ENCODE data around the gene MAPK8IP3. TPM values are rescaled to one million over a fixed set of nuclear protein-coding genes. Genes with fewer than 3 reads are reported as not detected.

The MAPK8IP3 gene
- total and polyA plus RNA-seq, 9 of the 15 experiments (the other 6 are each of a cell fraction or from before 2014, with no cell fraction given): 0.17 to 58.7 (median 16.7) TPM

DNA sequence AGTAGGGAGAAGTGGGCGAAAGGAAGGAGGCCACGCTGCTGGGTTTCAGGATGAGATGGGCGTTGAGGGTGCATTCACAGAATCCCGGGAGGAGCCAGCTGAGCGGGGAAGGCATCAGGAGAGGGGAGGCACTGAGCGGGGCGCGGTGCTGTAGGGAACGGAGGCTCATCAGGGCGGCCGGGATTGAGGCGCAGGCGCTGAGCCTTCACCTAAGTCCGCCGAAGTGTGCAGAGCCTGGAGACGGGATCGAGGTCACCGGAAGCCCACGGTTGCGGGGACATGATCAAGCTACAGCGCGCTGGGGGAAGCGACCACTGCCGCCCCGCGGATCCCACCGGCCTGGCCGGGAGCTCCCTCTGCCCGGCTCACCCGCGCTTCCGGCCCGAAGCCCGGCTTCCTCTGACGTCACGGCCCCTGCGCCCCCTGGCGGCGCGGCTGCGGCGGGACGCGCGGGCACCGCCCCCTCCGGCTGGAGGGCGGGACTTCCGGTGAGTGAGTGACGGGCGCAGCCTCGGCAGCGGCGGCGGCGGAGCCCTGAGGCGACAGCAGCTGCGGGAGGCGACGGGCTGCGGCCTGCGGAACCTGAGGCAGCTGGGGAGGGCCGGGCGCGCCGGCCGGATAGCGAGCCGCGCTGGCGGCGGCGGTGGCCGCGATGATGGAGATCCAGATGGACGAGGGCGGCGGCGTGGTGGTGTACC, at the start of gene MAPK8IP3 (continued):
- TF ChIP-seq, protein P1, sequence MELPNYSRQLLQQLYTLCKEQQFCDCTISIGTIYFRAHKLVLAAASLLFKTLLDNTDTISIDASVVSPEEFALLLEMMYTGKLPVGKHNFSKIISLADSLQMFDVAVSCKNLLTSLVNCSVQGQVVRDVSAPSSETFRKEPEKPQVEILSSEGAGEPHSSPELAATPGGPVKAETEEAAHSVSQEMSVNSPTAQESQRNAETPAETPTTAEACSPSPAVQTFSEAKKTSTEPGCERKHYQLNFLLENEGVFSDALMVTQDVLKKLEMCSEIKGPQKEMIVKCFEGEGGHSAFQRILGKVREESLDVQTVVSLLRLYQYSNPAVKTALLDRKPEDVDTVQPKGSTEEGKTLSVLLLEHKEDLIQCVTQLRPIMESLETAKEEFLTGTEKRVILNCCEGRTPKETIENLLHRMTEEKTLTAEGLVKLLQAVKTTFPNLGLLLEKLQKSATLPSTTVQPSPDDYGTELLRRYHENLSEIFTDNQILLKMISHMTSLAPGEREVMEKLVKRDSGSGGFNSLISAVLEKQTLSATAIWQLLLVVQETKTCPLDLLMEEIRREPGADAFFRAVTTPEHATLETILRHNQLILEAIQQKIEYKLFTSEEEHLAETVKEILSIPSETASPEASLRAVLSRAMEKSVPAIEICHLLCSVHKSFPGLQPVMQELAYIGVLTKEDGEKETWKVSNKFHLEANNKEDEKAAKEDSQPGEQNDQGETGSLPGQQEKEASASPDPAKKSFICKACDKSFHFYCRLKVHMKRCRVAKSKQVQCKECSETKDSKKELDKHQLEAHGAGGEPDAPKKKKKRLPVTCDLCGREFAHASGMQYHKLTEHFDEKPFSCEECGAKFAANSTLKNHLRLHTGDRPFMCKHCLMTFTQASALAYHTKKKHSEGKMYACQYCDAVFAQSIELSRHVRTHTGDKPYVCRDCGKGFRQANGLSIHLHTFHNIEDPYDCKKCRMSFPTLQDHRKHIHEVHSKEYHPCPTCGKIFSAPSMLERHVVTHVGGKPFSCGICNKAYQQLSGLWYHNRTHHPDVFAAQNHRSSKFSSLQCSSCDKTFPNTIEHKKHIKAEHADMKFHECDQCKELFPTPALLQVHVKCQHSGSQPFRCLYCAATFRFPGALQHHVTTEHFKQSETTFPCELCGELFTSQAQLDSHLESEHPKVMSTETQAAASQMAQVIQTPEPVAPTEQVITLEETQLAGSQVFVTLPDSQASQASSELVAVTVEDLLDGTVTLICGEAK (IDR thresholded peaks at IDR 0.05): peak; percentile 95
- TF ChIP-seq, protein P1 (CRISPR knock-in tag; IDR thresholded peaks at IDR 0.05): no peak
- TF ChIP-seq, protein P2, sequence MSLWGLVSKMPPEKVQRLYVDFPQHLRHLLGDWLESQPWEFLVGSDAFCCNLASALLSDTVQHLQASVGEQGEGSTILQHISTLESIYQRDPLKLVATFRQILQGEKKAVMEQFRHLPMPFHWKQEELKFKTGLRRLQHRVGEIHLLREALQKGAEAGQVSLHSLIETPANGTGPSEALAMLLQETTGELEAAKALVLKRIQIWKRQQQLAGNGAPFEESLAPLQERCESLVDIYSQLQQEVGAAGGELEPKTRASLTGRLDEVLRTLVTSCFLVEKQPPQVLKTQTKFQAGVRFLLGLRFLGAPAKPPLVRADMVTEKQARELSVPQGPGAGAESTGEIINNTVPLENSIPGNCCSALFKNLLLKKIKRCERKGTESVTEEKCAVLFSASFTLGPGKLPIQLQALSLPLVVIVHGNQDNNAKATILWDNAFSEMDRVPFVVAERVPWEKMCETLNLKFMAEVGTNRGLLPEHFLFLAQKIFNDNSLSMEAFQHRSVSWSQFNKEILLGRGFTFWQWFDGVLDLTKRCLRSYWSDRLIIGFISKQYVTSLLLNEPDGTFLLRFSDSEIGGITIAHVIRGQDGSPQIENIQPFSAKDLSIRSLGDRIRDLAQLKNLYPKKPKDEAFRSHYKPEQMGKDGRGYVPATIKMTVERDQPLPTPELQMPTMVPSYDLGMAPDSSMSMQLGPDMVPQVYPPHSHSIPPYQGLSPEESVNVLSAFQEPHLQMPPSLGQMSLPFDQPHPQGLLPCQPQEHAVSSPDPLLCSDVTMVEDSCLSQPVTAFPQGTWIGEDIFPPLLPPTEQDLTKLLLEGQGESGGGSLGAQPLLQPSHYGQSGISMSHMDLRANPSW (CRISPR knock-in tag; IDR thresholded peaks at IDR 0.05): no peak
- TF ChIP-seq SMARCC2 (IDR thresholded peaks at IDR 0.05; ENCODE audit: low read depth) (peak; percentile 4; the same call in 1 of the 2 replicates), RUNX1 (IDR thresholded peaks at IDR 0.05; ENCODE audit: low read depth) (no peak), RBM22 (IDR thresholded peaks at IDR 0.05; ENCODE audit: low read depth, low read length, poor library complexity, severe bottlenecking) (peak; percentile 76), TARDBP (IDR thresholded peaks at IDR 0.05) (peak; percentile 81; the same call in 1 of the 2 replicates), POLR2H (tag; IDR thresholded peaks at IDR 0.05; ENCODE audit: low read depth) (peak; percentile 72), ZNF134 (CRISPR knock-in tag; conservative IDR thresholded peaks at IDR 0.05) (no peak; the same call in 1 of the 2 replicates), NFRKB (IDR thresholded peaks at IDR 0.05; ENCODE audit: low read depth) (no peak), CREB1 (IDR thresholded peaks at IDR 0.05) (peak; percentile 96), CREB1 (CRISPR knock-in tag; IDR thresholded peaks at IDR 0.05) (peak; percentile 98), SMAD1 (IDR thresholded peaks at IDR 0.05; ENCODE audit: low read depth, low read length, partially characterized antibody) (peak; percentile 20), ZNF212 (CRISPR knock-in tag; IDR thresholded peaks at IDR 0.05) (no peak), ZFX (CRISPR knock-in tag; IDR thresholded peaks at IDR 0.05) (peak; percentile 83), ZNF184 (CRISPR knock-in tag; IDR thresholded peaks at IDR 0.05) (no peak), RFX1 (IDR thresholded peaks at IDR 0.05) (no peak), TEAD2 (tag; IDR thresholded peaks at IDR 0.05) (no peak), SMC3 (conservative IDR thresholded peaks at IDR 0.05; ENCODE audit: insufficient read depth, low read depth, low read length) (0 out of 2 replicates have a peak, but pooled peaks have one; percentile 19)
